IMR-90 (cell line): ENCODE measurements around the gene ATP6V1D. TPM values are rescaled to one million over a fixed set of nuclear protein-coding genes. Genes with fewer than 3 reads are reported as not detected.

Source experiments
- ATAC-seq: fragments of 200-7000 bp; cut with Tn5 transposase; 2 replicates; pipeline ENCODE4 v1.9.1; 2020; ENCODE audit warnings: low read depth, mild to moderate bottlenecking, moderate library complexity
- BruUV-seq: library from RNA; stranded (reverse); fragments of 400-500 nt; replicated peaks from 2 replicates; lab custom pipeline; 2021; lab: Mats Ljungman, UMichigan
- CTCF ChIA-PET: fragments of 300-600 bp; formaldehyde crosslinking; extraction: SDS; loops from one replicate; lab custom pipeline; 2021; ENCODE audit warnings: antibody characterized with exemption; lab: Yijun Ruan, JAX
- POLR2A ChIA-PET: fragments of 300-600 bp; sonication (Branson Sonifier 250); formaldehyde crosslinking; loops from one replicate; lab custom pipeline; 2022; ENCODE audit warnings: antibody characterized with exemption; ENCODE audit not compliant: unreplicated experiment; lab: Charles Lee
- DNase-seq: peaks from one replicate; pipeline ENCODE4 v3.0.0; 2013
- H2AFZ ChIP-seq: replicated peaks from 2 replicates; pipeline ENCODE3; 2013; ENCODE audit warnings: low read length, mild to moderate bottlenecking; ENCODE audit not compliant: poor library complexity
- H2AK5ac ChIP-seq: 2 replicates; pipeline ENCODE4 v1.6.1; 2013; ENCODE audit warnings: low read depth, low read length, inconsistent platforms
- H2AK9ac ChIP-seq: replicated peaks from 2 replicates; pipeline ENCODE3; 2013; ENCODE audit warnings: mild to moderate bottlenecking, low read depth, low read length, moderate library complexity; ENCODE audit not compliant: poor library complexity
- H2BK120ac ChIP-seq: 2 replicates; pipeline ENCODE4 v1.6.1; 2013; ENCODE audit warnings: low read depth, low read length, inconsistent platforms
- H2BK15ac ChIP-seq: 3 replicates; pipeline ENCODE4 v1.6.1; 2013; ENCODE audit warnings: low read depth, low read length, inconsistent platforms
- H2BK20ac ChIP-seq: 2 replicates; pipeline ENCODE4 v1.6.1; 2013; ENCODE audit warnings: low read depth, mild to moderate bottlenecking, inconsistent platforms, low read length, moderate library complexity
- H2BK5ac ChIP-seq: 2 replicates; pipeline ENCODE4 v1.6.1; 2013; ENCODE audit warnings: mild to moderate bottlenecking, low read depth, low read length, inconsistent platforms; ENCODE audit not compliant: poor library complexity, severe bottlenecking
- H3K14ac ChIP-seq: replicated peaks from 2 replicates; pipeline ENCODE4 v1.6.1; 2013; ENCODE audit warnings: low read depth, low read length, inconsistent platforms
- H3K18ac ChIP-seq: 2 replicates; pipeline ENCODE4 v1.6.1; 2013; ENCODE audit warnings: low read depth, low read length, control low read depth
- H3K23ac ChIP-seq: 2 replicates; pipeline ENCODE4 v1.6.1; 2013; ENCODE audit warnings: low read depth, low read length, inconsistent platforms
- H3K27ac ChIP-seq: 2 replicates; pipeline ENCODE4 v1.5.1; 2013; ENCODE audit warnings: mild to moderate bottlenecking, control low read depth, low read length; ENCODE audit not compliant: insufficient read depth
- H3K27me3 ChIP-seq: 2 replicates; pipeline ENCODE4 v1.6.1; 2013; ENCODE audit warnings: low read length; ENCODE audit not compliant: control insufficient read depth, insufficient read depth
- H3K36me3 ChIP-seq: 2 replicates; pipeline ENCODE4 v1.6.1; 2013; ENCODE audit warnings: low read length, mixed read lengths; ENCODE audit not compliant: control insufficient read depth, insufficient read depth
- H3K4ac ChIP-seq: 2 replicates; pipeline ENCODE4 v1.6.1; 2013; ENCODE audit warnings: low read depth, low read length, inconsistent platforms
- H3K4me1 ChIP-seq: 2 replicates; pipeline ENCODE4 v1.6.1; 2013; ENCODE audit warnings: low read length, mixed read lengths; ENCODE audit not compliant: control insufficient read depth, insufficient read depth
- H3K4me2 ChIP-seq: 2 replicates; pipeline ENCODE4 v1.6.1; 2013; ENCODE audit warnings: low read depth, mild to moderate bottlenecking, control low read depth, low read length, moderate library complexity
- H3K4me3 ChIP-seq: 2 replicates; pipeline ENCODE4 v1.5.1; 2013; ENCODE audit warnings: low read depth, mild to moderate bottlenecking, control low read depth, low read length, moderate library complexity; ENCODE audit not compliant: insufficient read depth
- H3K56ac ChIP-seq: 2 replicates; pipeline ENCODE4 v1.6.1; 2013; ENCODE audit warnings: low read length, inconsistent platforms; ENCODE audit not compliant: insufficient read depth; ENCODE audit errors: extremely low read depth
- H3K79me1 ChIP-seq, 2 experiments: 2 replicates each; pipeline ENCODE4 v1.6.1; 2013; ENCODE audit warnings: low read length in 2 of 2, inconsistent platforms in 1 of 2, low read depth in 1 of 2
- H3K9ac ChIP-seq: 2 replicates; pipeline ENCODE4 v1.6.1; 2013; ENCODE audit warnings: low read depth, low read length, control low read depth
- H3K9me1 ChIP-seq: 2 replicates; pipeline ENCODE4 v1.6.1; 2013; ENCODE audit warnings: low read length, inconsistent platforms; ENCODE audit not compliant: insufficient read depth
- H3K9me3 ChIP-seq: 2 replicates; pipeline ENCODE4 v1.6.1; 2013; ENCODE audit warnings: low read length; ENCODE audit not compliant: control insufficient read depth, insufficient read depth
- H4K20me1 ChIP-seq: 2 replicates; pipeline ENCODE4 v1.6.1; 2013; ENCODE audit warnings: low read length, inconsistent platforms; ENCODE audit not compliant: insufficient read depth
- H4K5ac ChIP-seq: 2 replicates; pipeline ENCODE4 v1.6.1; 2013; ENCODE audit warnings: mild to moderate bottlenecking, low read depth, low read length, control low read depth
- H4K8ac ChIP-seq, 2 experiments: 2 replicates each; pipeline ENCODE4 v1.6.1; 2013; ENCODE audit warnings: low read depth in 2 of 2, low read length in 2 of 2, control low read depth in 1 of 2, inconsistent platforms in 1 of 2
- H4K91ac ChIP-seq: 2 replicates; pipeline ENCODE4 v1.6.1; 2013; ENCODE audit warnings: low read depth, low read length, inconsistent platforms; ENCODE audit not compliant: insufficient read depth
- CEBPB ChIP-seq: IDR thresholded peaks from 2 replicates; pipeline ENCODE4 v1.6.1; 2012; ENCODE audit warnings: low read depth, low read length, improper control_type of control experiment
- CHD1 ChIP-seq: IDR thresholded peaks from 2 replicates; pipeline ENCODE4 v1.6.1; 2012; ENCODE audit warnings: low read depth, low read length, improper control_type of control experiment
- CTCF ChIP-seq: conservative IDR thresholded peaks from 2 replicates; pipeline ENCODE4 v1.5.1; 2012; ENCODE audit warnings: mild to moderate bottlenecking, low read depth, low read length, improper control_type of control experiment
- ELK1 ChIP-seq: fragments of 150-350 bp; IDR thresholded peaks from 2 replicates; pipeline ENCODE4 v1.6.1; 2016; ENCODE audit warnings: low read depth, mild to moderate bottlenecking, low read length, moderate library complexity, borderline replicate concordance
- MAFK ChIP-seq: IDR thresholded peaks from 2 replicates; pipeline ENCODE4 v1.6.1; 2012; ENCODE audit warnings: low read depth, low read length, improper control_type of control experiment
- MAZ ChIP-seq: IDR thresholded peaks from 2 replicates; pipeline ENCODE4 v1.6.1; 2012; ENCODE audit warnings: low read depth, mild to moderate bottlenecking, low read length, improper control_type of control experiment, moderate library complexity, borderline replicate concordance
- MXI1 ChIP-seq: IDR thresholded peaks from 2 replicates; pipeline ENCODE4 v1.6.1; 2012; ENCODE audit warnings: low read depth, mild to moderate bottlenecking, low read length, moderate library complexity, borderline replicate concordance
- NFE2L2 ChIP-seq: fragments of 150-350 bp; IDR thresholded peaks from 2 replicates; pipeline ENCODE4 v1.6.1; 2016; ENCODE audit warnings: low read depth, mild to moderate bottlenecking, low read length
- POLR2A ChIP-seq: IDR thresholded peaks from 2 replicates; pipeline ENCODE4 v1.6.1; 2012; ENCODE audit warnings: mild to moderate bottlenecking, low read depth, low read length
- RAD21 ChIP-seq: IDR thresholded peaks from 2 replicates; pipeline ENCODE4 v1.6.1; 2012; ENCODE audit warnings: low read length, improper control_type of control experiment
- RCOR1 ChIP-seq: IDR thresholded peaks from 2 replicates; pipeline ENCODE4 v1.6.1; 2012; ENCODE audit warnings: mild to moderate bottlenecking, low read length, improper control_type of control experiment; ENCODE audit not compliant: insufficient replicate concordance
- RFX5 ChIP-seq: IDR thresholded peaks from 2 replicates; pipeline ENCODE4 v1.8.0; 2012; ENCODE audit warnings: low read depth, mild to moderate bottlenecking, low read length, moderate library complexity
- SMC3 ChIP-seq: fragments of 150-350 bp; IDR thresholded peaks from 2 replicates; pipeline ENCODE4 v1.6.1; 2016; ENCODE audit warnings: low read depth, mild to moderate bottlenecking, antibody characterized with exemption, low read length, moderate library complexity
- USF2 ChIP-seq: fragments of 150-350 bp; IDR thresholded peaks from 2 replicates; pipeline ENCODE4 v1.6.1; 2017; ENCODE audit warnings: mild to moderate bottlenecking, antibody characterized with exemption, low read length, low read depth
- WGBS, 2 experiments: methylation state at CpG; one replicate each; pipeline versions ENCODE4 v1.1.5 to v1.1.7; 2013; ENCODE audit warnings: missing lambda C conversion rate in 2 of 2; ENCODE audit not compliant: insufficient read length in 1 of 2; ENCODE audit errors: extremely low coverage in 2 of 2; 5-methylcytosine and 5-hydroxymethylcytosine counted together
- dilution Hi-C: fragments of 300-500 bp; cut with HindIII; formaldehyde crosslinking; loops from one replicate; pipeline ENCODE4 v1.14.3; 2018; ENCODE audit warnings: low sequenced_read_pairs; ENCODE audit not compliant: unreplicated experiment
- in situ Hi-C: fragments of 300-500 bp; cut with MboI; formaldehyde crosslinking; loops from 3 replicates; pipeline ENCODE4 v1.14.3; 2019; ENCODE audit warnings: low sequenced_read_pairs, inconsistent platforms, mixed read lengths
- intact Hi-C: fragments of 100-400 bp; cut with micrococcal nuclease; formaldehyde crosslinking; loops from 2 replicates; pipeline ENCODE4 v1.10.0; 2022
- polyA plus RNA-seq, 3 experiments: library from polyadenylated mRNA; depleted of rRNA; stranded (reverse); fragments of >200 nt; gene quantifications; 2 replicates each; pipeline ENCODE4 v1.2.3, GENCODE V29; 2012; ENCODE audit warnings: low replicate concordance in 1 of 3
- total RNA-seq: library from RNA; depleted of rRNA; stranded (reverse); fragments of >200 nt; gene quantifications from 2 replicates; pipeline ENCODE4 v1.2.3, GENCODE V29; 2012

The ATP6V1D gene
- total and polyA plus RNA-seq, 2 of the 4 experiments (the other 2 are of a cell fraction): 54.5 to 113 TPM

- Histone ChIP-seq H2AFZ (peak overlapping the region; percentile 15), H2BK5ac (no peak overlapping the region), H3K4ac (no peak overlapping the region), H2AK9ac (peak overlapping the region; percentile 66), H3K4me1 (no peaks in the 10 kb centered on the region), H4K91ac (no peak overlapping the region), H3K36me3 (no peaks in the 10 kb centered on the region), H3K4me3 (no peak overlapping the region), H3K14ac (no peak overlapping the region), H4K20me1 (no peaks in the 10 kb centered on the region), H2AK5ac (no peak overlapping the region), H3K9me1 (peaks cover 3% of the 10 kb centered on the region; the same call in 1 of the 2 replicates), H4K8ac (no peak overlapping the region), H3K18ac (no peak overlapping the region), H3K9me3 (no peaks in the 10 kb centered on the region), H2BK15ac (no peak overlapping the region), H3K27ac (no peak overlapping the region), H2BK20ac (no peak overlapping the region), H3K79me1 (no peaks in the 10 kb centered on the region), H3K27me3 (peaks cover under 1% of the 10 kb centered on the region; the same call in 1 of the 2 replicates), H3K23ac (no peak overlapping the region), H3K4me2 (no peak overlapping the region), H4K5ac (no peak overlapping the region), H3K9ac (no peak overlapping the region), H2BK120ac (no peak overlapping the region), H3K56ac (no peak overlapping the region)
- dilution Hi-C loops: no loop called here
- in situ Hi-C loops: no loop called here
- CTCF ChIA-PET: no interaction called here
- intact Hi-C loops: no loop called here
- BruUV-seq: no TSS peak
- TF ChIP-seq RAD21 (no peak), MAFK (no peak), MXI1 (no peak), MAZ (no peak), RFX5 (no peak), NFE2L2 (no peak), CHD1 (no peak), RCOR1 (no peak), SMC3 (no peak), CTCF (no peak), POLR2A (no peak), ELK1 (no peak), USF2 (no peak), CEBPB (no peak)
- ATAC-seq (no peak), DNase-seq (no peak)
- POLR2A ChIA-PET: no interaction called here
- WGBS, 2 experiments: 20% methylated on average over 1 of the region's 16 CpGs; no CpG with 5 or more reads in 1 of the 2 experiments
These were observed 35.7 kb upstream of the ATP6V1D start for GRCh38 chr14:67395086-67395875.
